ENCODE measurements around the gene PMPCA.

Gene PMPCA

DNA sequence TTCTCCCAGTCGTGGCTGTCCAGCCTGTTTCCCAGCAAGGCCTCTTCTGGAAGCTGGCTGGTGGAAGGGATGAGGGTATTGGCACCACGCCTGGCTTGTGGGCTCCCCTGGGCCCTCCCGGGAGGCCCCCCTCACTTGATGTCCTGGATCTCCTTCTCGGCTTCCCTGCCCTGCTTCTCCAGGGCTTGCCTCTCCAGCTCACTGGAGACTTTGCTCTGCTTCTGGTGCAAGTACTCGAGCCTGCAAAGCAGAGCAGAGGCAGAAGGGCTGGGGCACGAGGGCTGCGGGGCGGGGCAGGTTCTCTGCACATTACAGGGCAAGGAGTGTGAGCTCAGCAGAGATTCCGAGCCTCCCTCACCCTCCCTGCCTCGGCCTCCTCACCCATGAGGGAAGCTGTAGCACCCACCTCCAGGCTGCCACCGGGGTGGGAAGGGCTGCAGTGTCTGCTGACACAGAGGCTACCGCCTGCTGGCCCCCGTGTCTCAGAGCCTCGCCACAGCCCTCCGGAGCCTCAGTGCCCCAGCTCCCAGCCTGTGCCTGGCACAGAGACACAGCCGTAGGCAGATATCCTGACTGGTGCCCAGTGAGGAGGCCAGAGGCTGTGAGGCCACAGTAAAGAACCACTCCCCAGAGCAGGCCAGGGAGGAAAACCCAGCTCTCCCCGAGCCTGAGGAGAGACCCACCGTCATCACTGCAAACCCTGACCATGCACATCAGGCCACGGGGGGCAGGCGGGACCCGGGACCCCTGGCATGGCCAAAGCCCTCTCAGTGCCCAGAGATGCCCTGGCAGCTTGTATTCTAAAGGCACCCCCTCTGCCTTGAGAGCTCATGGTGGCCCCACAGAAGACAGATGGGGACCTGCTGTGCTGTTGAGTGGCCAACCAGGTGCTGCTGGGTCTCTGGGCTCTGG lies 17.7 kb upstream of the PMPCA start:
- Histone ChIP-seq H3K27me3 (ENCODE audit: insufficient read depth, poor library complexity, severe bottlenecking) (no peaks in the 10 kb centered on the region), H3K4me3 (replicated peaks; ENCODE audit: insufficient read depth, low read length) (no peak overlapping the region), H3K27ac (replicated peaks) (no peak overlapping the region)
- no peak for TF ChIP-seq REST (IDR thresholded peaks at IDR 0.05; ENCODE audit: insufficient replicate concordance, low read depth)
- TF ChIP-seq CTCF (IDR thresholded peaks at IDR 0.05; ENCODE audit: insufficient read depth, low read length), result no peak
- DNase-seq (ENCODE audit: low read depth in 1 of 2, low spot score in 1 of 2), result no peak

- no peak overlapping the region for H3K4me3 ChIP-seq (replicated peaks; ENCODE audit: insufficient read depth, low read length)
- DNase-seq (ENCODE audit: low read depth in 1 of 2, low spot score in 1 of 2), result no peak
- no peaks in the 10 kb centered on the region for H3K27me3 ChIP-seq (ENCODE audit: insufficient read depth, poor library complexity, severe bottlenecking)
- no peak for TF ChIP-seq POLR2AphosphoS5 (IDR thresholded peaks at IDR 0.05; ENCODE audit: low read depth)
- TF ChIP-seq SPI1 (IDR thresholded peaks at IDR 0.05; ENCODE audit: borderline replicate concordance, low read depth), result no peak
- no peak for TF ChIP-seq GABPA (IDR thresholded peaks at IDR 0.05; ENCODE audit: low read depth)
- no peak for TF ChIP-seq CTCF (IDR thresholded peaks at IDR 0.05; ENCODE audit: insufficient read depth, low read length)
- TF ChIP-seq REST (IDR thresholded peaks at IDR 0.05; ENCODE audit: insufficient replicate concordance, low read depth), result no peak
- H3K27ac ChIP-seq (replicated peaks), result no peak overlapping the region
Measured at GRCh38 chr9:136393531-136393930, 16.9 kb upstream of the PMPCA start.

- Histone ChIP-seq H3K27ac (replicated peaks) (no peak overlapping the region), H3K27me3 (ENCODE audit: insufficient read depth, poor library complexity, severe bottlenecking) (no peaks in the 10 kb centered on the region), H3K4me3 (replicated peaks; ENCODE audit: insufficient read depth, low read length) (no peak overlapping the region)
- DNase-seq (ENCODE audit: low read depth in 1 of 2, low spot score in 1 of 2), result no peak
- TF ChIP-seq SPI1 (IDR thresholded peaks at IDR 0.05; ENCODE audit: borderline replicate concordance, low read depth) (no peak), POLR2AphosphoS5 (IDR thresholded peaks at IDR 0.05; ENCODE audit: low read depth) (no peak)
Measured at GRCh38 chr9:136394312-136395019, 16.0 kb upstream of the PMPCA start.

DNA sequence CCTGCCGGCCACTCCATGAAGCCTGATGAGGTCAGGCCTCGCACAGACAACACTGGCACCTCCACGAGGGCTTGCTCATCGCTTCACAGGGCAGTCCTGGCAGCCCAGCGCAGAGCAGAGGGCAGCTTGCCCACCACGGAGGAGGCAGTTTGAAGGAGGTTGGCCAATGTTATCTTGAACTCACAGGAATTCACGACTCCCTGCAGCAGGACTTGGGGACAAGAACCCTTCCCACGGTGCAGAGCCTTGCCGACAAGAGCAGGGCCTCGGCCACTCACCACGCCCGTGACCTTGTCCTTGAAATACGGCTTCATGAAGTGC lies 15.5 kb upstream of the PMPCA start:
- Histone ChIP-seq H3K27ac (replicated peaks) (no peak overlapping the region), H3K4me3 (replicated peaks; ENCODE audit: insufficient read depth, low read length) (no peak overlapping the region), H3K27me3 (ENCODE audit: insufficient read depth, poor library complexity, severe bottlenecking) (no peaks in the 10 kb centered on the region)
- TF ChIP-seq CTCF (IDR thresholded peaks at IDR 0.05; ENCODE audit: insufficient read depth, low read length), result no peak
- no peak for TF ChIP-seq REST (IDR thresholded peaks at IDR 0.05; ENCODE audit: insufficient replicate concordance, low read depth)
- no peak; the same call in 1 of the 2 replicates for TF ChIP-seq POLR2AphosphoS5 (IDR thresholded peaks at IDR 0.05; ENCODE audit: low read depth)
- TF ChIP-seq GABPA (IDR thresholded peaks at IDR 0.05; ENCODE audit: low read depth), result no peak
- no peak for TF ChIP-seq SPI1 (IDR thresholded peaks at IDR 0.05; ENCODE audit: borderline replicate concordance, low read depth)
- no peak for DNase-seq (ENCODE audit: low read depth in 1 of 2, low spot score in 1 of 2)
